Measurements from ENCODE around the gene APBB1IP. TPM values are rescaled to one million over a fixed set of nuclear protein-coding genes. Genes with fewer than 3 reads are reported as not detected.

APBB1IP gene
- total RNA-seq, 6 experiments from 2014 or later = 30.7 to 37.6 (median 35.5) TPM

DNA sequence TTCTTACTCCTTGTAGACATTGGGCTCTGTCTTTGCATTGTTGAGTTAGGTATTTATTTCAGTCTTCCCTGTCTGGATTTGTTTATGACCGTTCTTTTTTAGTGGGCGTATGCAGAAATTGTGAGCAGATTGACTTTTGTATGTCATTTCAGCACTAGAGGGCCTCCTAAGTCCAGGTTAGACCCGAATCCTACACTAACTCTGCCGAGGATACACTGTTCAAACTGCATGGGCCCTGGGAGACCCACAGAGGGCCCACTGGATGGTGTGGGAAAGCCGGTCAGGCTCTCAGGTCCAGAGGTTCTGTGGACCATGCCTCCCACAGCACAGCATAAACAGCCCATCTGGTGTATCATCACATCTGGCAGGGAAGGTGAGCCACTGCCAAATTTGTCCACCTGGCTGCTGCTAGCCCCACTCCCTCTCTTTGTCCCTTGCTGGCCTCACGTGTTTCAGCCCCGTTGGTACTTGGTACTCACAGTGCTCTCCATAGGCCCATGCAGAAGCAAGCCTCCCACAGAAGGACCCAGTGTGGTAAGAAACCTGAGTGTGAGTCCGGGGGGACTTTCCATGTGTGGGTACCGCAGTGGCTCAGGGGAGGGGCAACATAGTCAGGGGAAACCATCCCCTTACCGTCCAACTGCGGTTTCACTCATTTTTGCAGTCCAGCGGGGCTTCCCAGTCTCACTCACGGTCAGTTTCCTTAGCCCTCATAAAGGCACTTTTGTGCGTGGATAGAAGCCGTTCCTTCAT, 112.8 kb downstream of the APBB1IP start:
- H3K27ac Mint-ChIP-seq = no peak overlapping the region
- TF ChIP-seq, protein P1, sequence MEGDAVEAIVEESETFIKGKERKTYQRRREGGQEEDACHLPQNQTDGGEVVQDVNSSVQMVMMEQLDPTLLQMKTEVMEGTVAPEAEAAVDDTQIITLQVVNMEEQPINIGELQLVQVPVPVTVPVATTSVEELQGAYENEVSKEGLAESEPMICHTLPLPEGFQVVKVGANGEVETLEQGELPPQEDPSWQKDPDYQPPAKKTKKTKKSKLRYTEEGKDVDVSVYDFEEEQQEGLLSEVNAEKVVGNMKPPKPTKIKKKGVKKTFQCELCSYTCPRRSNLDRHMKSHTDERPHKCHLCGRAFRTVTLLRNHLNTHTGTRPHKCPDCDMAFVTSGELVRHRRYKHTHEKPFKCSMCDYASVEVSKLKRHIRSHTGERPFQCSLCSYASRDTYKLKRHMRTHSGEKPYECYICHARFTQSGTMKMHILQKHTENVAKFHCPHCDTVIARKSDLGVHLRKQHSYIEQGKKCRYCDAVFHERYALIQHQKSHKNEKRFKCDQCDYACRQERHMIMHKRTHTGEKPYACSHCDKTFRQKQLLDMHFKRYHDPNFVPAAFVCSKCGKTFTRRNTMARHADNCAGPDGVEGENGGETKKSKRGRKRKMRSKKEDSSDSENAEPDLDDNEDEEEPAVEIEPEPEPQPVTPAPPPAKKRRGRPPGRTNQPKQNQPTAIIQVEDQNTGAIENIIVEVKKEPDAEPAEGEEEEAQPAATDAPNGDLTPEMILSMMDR (IDR thresholded peaks at IDR 0.05) = peak; percentile 33
- peak; percentile 3 for DNase-seq
- peaks cover 10% of the 10 kb centered on the region for H3K4me1 Mint-ChIP-seq (ENCODE audit: low read depth)
- H3K9me3 Mint-ChIP-seq = no peaks in the 10 kb centered on the region
- H3K36me3 Mint-ChIP-seq (ENCODE audit: low read depth) = peaks cover 29% of the 10 kb centered on the region
- H3K27me3 Mint-ChIP-seq (ENCODE audit: insufficient read depth) = peaks cover 6% of the 10 kb centered on the region
- H3K4me3 Mint-ChIP-seq = no peak overlapping the region

- no peak for DNase-seq
- H3K36me3 Mint-ChIP-seq (ENCODE audit: low read depth) = peaks cover 20% of the 10 kb centered on the region; the same call in 1 of the 2 replicates
- TF ChIP-seq, protein P1 (IDR thresholded peaks at IDR 0.05) = no peak
- H3K27ac Mint-ChIP-seq = no peak overlapping the region
- H3K4me1 Mint-ChIP-seq (ENCODE audit: low read depth) = peaks cover 35% of the 10 kb centered on the region
- peaks cover 6% of the 10 kb centered on the region for H3K27me3 Mint-ChIP-seq (ENCODE audit: insufficient read depth)
- H3K4me3 Mint-ChIP-seq = no peak overlapping the region
- no peaks in the 10 kb centered on the region for H3K9me3 Mint-ChIP-seq
Observed at GRCh38 chr10:26554246-26554645, 116.1 kb downstream of the APBB1IP start.

DNA sequence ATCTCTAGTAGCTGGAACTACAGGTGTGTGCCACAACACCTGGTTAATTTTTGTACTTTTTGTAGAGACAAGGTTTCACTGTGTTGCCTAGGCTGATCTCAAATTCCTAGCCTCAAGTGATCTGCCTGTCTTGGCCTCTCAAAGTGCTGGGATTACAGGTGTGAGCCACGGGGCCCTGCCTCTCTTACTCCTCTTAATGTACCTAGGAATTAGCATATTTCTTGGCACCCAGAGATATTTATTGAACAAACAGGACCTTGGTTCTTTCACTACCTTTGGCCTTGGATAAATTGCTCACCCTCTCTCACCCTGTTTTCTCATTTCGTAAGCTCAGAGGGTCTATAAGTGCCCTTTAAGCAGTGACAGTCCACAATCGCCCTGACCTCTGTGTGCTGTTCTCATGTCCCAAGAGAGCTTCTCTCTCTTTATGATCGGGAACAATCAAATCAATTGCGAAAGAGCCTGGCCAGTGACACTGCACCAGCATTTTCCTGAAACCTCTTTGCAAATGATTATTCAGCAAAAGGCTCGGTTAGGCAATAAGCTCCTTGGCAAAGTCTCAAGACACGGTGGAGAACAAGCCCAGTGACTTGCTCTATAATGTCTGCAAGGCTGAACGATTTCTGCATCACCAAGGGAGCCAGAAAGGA, 117.7 kb downstream of the APBB1IP start:
- Mint-ChIP-seq H3K27ac (peak overlapping the region; percentile 71), H3K9me3 (no peaks in the 10 kb centered on the region), H3K36me3 (ENCODE audit: low read depth) (peaks cover 10% of the 10 kb centered on the region; the same call in 1 of the 2 replicates), H3K4me1 (ENCODE audit: low read depth) (peaks cover 35% of the 10 kb centered on the region), H3K27me3 (ENCODE audit: insufficient read depth) (peaks cover 3% of the 10 kb centered on the region), H3K4me3 (0 out of 2 replicates have a peak overlapping the region, but pooled peaks have one; percentile 14)
- TF ChIP-seq, protein P1 (IDR thresholded peaks at IDR 0.05) = no peak
- peak; percentile 72 for DNase-seq

- peak overlapping the region; percentile 71 for H3K27ac Mint-ChIP-seq
- peak overlapping the region; percentile 83 for H3K4me3 Mint-ChIP-seq
- no peaks in the 10 kb centered on the region for H3K9me3 Mint-ChIP-seq
- DNase-seq = peak; percentile 49
- TF ChIP-seq, protein P1 (IDR thresholded peaks at IDR 0.05) = peak; percentile 89
- H3K27me3 Mint-ChIP-seq (ENCODE audit: insufficient read depth) = peaks cover 5% of the 10 kb centered on the region
- H3K4me1 Mint-ChIP-seq (ENCODE audit: low read depth) = peaks cover 35% of the 10 kb centered on the region
- peaks cover 9% of the 10 kb centered on the region; the same call in 1 of the 2 replicates for H3K36me3 Mint-ChIP-seq (ENCODE audit: low read depth)
Observed at GRCh38 chr10:26556748-26557640, 118.9 kb downstream of the APBB1IP start.

GRCh38 chr10:26557641-26558014, 119.5 kb downstream of the APBB1IP start:
- H3K27ac Mint-ChIP-seq = peak overlapping the region; percentile 71
- peaks cover 4% of the 10 kb centered on the region for H3K27me3 Mint-ChIP-seq (ENCODE audit: insufficient read depth)
- TF ChIP-seq, protein P1 (IDR thresholded peaks at IDR 0.05) = no peak
- peaks cover 12% of the 10 kb centered on the region; the same call in 1 of the 2 replicates for H3K36me3 Mint-ChIP-seq (ENCODE audit: low read depth)
- peak; percentile 70 for DNase-seq
- no peaks in the 10 kb centered on the region for H3K9me3 Mint-ChIP-seq
- peaks cover 35% of the 10 kb centered on the region for H3K4me1 Mint-ChIP-seq (ENCODE audit: low read depth)
- peak overlapping the region; percentile 83 for H3K4me3 Mint-ChIP-seq
